HG03175 (cell line): ENCODE measurements around the gene VCY.
"Not testable (repeated sequence)": the region's sequence is repeated elsewhere in the genome, so short reads cannot be mapped to it uniquely, and the experiment has no call there.

Experiments
- ATAC-seq: cut with Tn5 transposase; IDR thresholded peaks from one replicate; pipeline ENCODE4 v1.9.1; 2021; ENCODE audit warnings: mild to moderate bottlenecking, moderate library complexity; ENCODE audit not compliant: unreplicated experiment

VCY gene

DNA sequence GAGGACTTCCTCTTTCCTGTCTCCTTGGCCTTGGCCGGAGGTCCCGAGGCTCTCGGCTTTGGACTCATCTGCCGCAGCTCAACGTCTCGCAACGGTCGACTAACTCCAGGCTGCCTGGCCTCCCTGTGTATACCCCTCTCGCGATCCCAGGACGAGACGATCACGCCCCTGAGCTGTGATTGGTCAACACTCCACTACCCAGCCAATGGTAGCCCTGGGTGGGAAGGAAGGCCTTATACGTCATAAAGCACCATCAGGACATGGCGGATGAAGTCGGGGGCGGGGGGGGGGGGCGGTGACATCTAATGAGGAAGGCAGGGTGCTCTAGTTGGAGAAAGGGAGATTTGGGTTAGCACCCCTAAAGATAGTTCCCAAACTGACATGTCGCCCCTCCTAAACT is at the start of gene VCY:
Gene VCY (minus strand): TSS at position 101 of the 400 bp plus-strand sequence. CDS start 33 bp downstream, at position 68.
- ATAC-seq = not testable (repeated sequence)

DNA sequence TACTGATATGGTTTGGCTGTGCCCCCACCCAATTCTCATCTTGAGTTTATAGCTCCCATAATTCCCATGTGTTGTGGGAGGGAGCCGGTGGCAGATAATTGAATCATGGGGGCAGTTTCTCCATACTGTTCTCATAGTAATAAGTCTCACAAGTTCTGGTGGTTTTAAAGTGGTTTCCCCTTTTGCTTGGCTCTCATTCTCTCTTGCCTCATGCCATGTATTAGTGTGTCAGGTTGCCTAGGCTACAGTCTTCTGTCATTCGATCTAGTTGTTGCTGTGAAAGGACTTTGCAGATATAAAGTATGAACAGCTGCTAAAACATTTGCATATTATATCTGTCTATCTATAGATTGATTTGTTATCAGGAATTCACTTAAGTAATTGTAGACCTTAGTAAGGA is 44.1 kb upstream of the VCY start:
- ATAC-seq = peak; percentile 43

DNA sequence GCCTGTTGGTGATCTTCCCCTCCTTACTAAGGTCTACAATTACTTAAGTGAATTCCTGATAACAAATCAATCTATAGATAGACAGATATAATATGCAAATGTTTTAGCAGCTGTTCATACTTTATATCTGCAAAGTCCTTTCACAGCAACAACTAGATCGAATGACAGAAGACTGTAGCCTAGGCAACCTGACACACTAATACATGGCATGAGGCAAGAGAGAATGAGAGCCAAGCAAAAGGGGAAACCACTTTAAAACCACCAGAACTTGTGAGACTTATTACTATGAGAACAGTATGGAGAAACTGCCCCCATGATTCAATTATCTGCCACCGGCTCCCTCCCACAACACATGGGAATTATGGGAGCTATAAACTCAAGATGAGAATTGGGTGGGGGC is 25.6 kb upstream of the VCY start:
- not testable (repeated sequence) for ATAC-seq

DNA sequence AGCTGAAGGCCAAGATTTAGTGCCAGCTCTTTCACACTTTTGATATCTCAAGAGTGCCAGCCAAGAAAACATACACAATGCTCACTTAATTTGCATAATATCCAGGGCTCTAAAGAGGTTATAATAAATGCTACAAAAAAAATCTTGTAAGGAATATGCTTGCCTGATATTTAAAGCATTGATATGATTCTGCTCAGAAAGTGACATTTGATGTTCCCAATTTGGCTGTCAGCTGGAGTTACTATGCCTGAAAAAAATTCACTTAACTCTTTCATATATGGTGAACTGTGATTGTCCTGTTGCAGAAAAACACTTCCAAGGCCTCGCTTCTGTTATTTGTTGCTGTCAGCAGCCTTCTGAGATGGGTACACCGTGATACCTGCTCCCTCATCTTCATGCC is 43.9 kb downstream of the VCY start:
- not testable (repeated sequence) for ATAC-seq
